ENCODE measurements around the gene PRELID2.
"Not testable (repeated sequence)": the region's sequence is repeated elsewhere in the genome, so short reads cannot be mapped to it uniquely, and the experiment has no call there.

DNA sequence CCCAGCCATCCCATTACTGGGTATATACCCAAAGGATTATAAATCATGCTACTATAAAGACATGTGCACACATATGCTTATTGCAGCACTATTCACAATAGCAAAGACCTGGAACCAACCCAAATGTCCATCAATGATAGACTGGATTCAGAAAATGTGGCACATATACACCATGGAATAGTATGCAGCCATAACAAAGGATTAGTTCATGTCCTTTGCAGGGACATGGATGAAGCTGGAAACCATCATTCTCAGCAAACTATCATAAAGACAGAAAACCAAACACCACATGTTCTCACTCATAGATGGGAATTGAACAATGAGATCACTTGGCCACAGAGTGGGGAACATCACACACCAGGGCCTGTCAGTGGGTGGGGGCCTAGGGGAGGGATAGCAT is 36.6 kb downstream of the PRELID2 start:
- not testable (repeated sequence) for TF ChIP-seq TSHZ2 (CRISPR knock-in tag; IDR thresholded peaks at IDR 0.05); ZFP3 (CRISPR knock-in tag; IDR thresholded peaks at IDR 0.05); ZFP30 (CRISPR knock-in tag; IDR thresholded peaks at IDR 0.05); TOX (CRISPR knock-in tag; IDR thresholded peaks at IDR 0.05; ENCODE audit: borderline replicate concordance); RARB (CRISPR knock-in tag; IDR thresholded peaks at IDR 0.05)
